GM19395 (cell line): ENCODE results near the gene MAL.

Experiments used
- ATAC-seq: cut with Tn5 transposase; IDR thresholded peaks from one replicate; pipeline ENCODE4 v1.9.1; 2021; ENCODE audit warnings: mild to moderate bottlenecking, moderate library complexity; ENCODE audit not compliant: unreplicated experiment

Gene MAL

GRCh38 chr2:95060446-95061118, 35.1 kb downstream of the MAL start:
- ATAC-seq = no peak

- no peak for ATAC-seq
Measured at GRCh38 chr2:95061119-95061512, 35.6 kb downstream of the MAL start.

DNA sequence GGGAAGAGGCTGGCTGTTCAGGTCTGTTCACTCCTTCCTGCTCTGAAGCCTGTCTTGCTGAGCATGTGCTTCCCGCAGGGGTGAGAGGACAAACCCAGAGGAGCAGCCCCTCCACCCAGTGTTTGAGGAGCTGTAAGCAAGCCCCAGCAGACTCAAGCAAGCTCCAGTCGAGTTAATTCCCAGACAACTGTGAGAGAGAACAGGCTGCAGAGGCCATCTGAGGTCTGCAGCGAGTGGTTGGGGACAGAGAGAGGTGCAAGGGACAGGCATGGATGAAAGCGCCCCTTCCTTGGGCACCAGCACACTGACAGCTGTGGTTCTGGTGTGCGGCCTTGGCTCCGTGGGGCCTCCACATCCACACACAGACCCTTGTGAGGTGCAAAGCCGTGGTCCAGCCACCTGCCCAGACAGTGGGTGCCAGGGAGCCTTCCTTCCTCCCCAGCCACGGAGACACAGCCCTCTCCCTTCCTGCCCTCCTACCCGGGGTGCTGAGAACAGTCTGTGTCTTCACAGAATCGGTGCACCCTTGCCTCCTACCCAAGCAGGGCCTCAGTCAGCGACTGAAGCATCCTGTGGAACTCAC, 36.2 kb downstream of the MAL start:
- no peak for ATAC-seq

- ATAC-seq = peak; percentile 33
Measured at GRCh38 chr2:95062242-95063085, 37.0 kb downstream of the MAL start.

GRCh38 chr2:95063086-95063958, 37.8 kb downstream of the MAL start:
- ATAC-seq = peak; percentile 79

DNA sequence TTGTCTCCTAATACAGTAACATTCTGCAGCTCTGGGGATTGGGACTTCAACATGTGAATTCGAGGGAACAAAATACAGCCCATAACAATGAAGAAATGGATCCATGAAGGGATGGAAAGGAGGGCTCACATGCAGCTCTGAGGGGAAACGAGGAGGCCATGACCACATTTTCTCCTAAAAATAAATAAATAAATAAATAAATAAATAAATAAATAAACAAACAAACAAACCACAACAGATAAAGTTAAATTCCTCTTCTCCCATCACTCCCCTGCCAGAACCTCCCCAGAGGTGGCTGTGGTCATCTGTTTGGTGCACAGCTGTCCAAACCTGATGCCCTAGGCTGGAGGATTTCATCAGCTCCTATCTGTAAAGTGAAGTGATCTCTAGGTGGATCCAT, 42.7 kb downstream of the MAL start:
- no peak for ATAC-seq

DNA sequence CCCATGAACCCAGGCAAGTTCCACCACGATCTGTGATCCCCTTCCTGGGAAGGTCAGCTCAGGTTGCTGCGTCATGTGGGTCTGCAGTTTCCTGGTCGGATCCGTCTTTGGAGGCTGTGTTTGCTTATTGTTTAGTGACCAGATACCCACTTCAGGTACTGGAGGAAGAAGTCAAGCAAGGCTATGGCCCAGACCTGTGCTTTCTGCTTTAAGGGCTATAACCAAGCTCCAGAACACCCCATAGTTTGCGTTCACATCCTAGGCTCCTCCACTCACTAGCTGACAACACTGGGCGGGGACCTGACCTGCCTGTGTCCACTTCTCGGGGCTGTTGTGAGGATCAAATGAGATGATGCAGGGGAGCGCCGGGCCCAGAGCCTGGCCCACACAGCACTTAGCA, 44.0 kb downstream of the MAL start:
- ATAC-seq = no peak

GRCh38 chr2:95071856-95072255, 46.3 kb downstream of the MAL start:
- no peak for ATAC-seq

- no peak for ATAC-seq
Measured at GRCh38 chr2:95072424-95072823, 46.9 kb downstream of the MAL start.

GRCh38 chr2:95073856-95074662, 48.6 kb downstream of the MAL start:
- no peak for ATAC-seq

DNA sequence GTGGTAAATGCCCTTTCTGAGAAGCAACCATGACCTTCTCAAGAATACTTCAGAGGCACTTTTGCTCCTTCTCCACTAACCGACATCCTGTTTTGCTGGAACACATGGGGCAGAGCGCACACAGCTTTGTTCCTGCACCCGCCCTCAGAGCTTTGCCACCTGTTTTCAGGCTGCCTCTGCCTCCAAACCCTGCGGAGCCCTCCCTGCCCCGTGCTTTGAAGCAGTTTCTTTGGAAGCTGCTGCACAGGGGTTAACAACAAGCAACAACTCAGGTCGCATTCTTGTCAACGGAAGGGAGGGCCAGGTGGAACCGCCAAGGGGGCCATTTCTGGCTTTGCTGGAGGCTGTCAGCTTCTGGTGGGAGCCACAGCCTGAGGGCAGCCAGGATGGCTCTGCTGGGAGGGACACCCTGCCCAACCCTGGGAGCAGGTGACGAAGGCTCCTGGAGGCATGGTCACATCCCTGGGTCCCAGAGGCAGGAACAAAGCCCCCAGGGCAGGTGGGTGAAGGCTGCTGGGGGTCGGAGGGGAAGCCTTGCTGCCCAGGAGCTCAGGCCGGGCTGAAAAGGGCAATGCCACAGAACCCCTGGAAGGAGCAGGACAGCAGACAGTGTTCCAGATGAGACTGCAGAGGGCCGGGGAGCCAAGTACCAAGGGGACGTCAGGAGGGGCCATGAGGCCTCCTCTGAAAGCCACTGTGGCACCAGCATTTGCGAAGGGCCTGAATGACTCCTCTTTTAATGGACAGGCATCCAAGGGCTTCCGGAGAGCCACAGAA, 49.3 kb downstream of the MAL start:
- no peak for ATAC-seq

GRCh38 chr2:95075440-95076132, 50.1 kb downstream of the MAL start:
- ATAC-seq = no peak

- ATAC-seq = peak; percentile 78
Measured at GRCh38 chr2:95076705-95077529, 51.4 kb downstream of the MAL start.

DNA sequence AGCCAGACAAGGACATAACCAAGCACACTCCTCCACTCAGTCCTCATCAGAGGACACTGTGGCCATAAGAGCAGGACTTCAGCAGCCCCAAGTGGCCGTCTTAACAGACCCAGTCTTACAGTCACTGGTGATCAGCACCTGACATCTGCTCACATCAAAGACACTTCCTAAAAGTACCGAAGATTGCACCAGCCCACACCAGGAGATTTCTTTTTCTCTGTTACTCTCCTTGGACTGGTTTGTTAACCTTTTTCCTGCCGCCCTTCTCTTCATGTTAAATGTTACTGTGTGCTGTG, 52.0 kb downstream of the MAL start:
- no peak for ATAC-seq

- ATAC-seq = no peak
Measured at GRCh38 chr2:95077861-95078603, 52.5 kb downstream of the MAL start.

DNA sequence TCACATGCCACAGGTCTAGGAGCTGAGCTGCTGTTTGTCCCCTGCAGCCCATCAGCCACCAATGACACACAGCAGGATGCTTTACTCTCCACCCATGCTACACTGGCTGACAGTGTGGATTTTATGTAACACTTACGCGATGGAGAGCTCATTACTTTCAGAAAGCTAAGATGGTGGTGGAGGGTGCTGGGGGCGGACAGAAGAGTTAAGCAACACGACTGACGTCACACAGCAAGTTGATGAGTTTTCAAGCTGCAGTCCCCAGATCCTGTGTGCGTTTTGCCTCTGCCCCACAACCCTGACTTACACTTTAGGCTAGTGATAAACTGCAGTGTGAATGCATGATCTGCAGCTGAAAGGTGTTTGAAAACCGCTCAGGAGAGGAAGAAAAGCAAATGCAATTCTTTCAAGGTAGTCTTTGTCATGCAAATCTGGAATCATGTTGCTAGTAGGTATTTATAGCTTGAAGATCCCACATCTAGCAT, 53.7 kb downstream of the MAL start:
- ATAC-seq = no peak

GRCh38 chr2:95082477-95082876, 57.0 kb downstream of the MAL start:
- ATAC-seq = no peak
